T-cell (primary cell): Measurements from ENCODE around the gene NR1H2. TPM values are rescaled to one million over a fixed set of nuclear protein-coding genes. Genes with fewer than 3 reads are reported as not detected.
"Not testable (repeated sequence)": the region's sequence is repeated elsewhere in the genome, so short reads cannot be mapped to it uniquely, and the experiment has no call there.

ENCODE experiments used
- ATAC-seq, 4 experiments: fragments of 200-7000 bp in 3 of 4; fragments of 150-1000 bp in 1 of 4; cut with Tn5 transposase; replicated peaks in 1 of 4; 1 replicate in 3 of 4; 2 replicates in 1 of 4; pipeline ENCODE4 v1.10.0; 2021; ENCODE audit warnings: moderate library complexity in 3 of 4, mild to moderate bottlenecking in 2 of 4, moderate number of reproducible peaks in 1 of 4
- CTCF ChIA-PET, 2 donors: fragments of 300-600 bp; sonication (Branson Sonifier 250); formaldehyde crosslinking; loops; one replicate each; lab custom pipeline; 2022; ENCODE audit warnings: antibody characterized with exemption in 2 of 2; lab: Charles Lee
- POLR2A ChIA-PET, 2 donors: fragments of 300-600 bp; sonication (Branson Sonifier 250); formaldehyde crosslinking; loops; one replicate each; lab custom pipeline; 2022; ENCODE audit warnings: antibody characterized with exemption in 2 of 2; lab: Charles Lee
- DNase-seq, 35 experiments: peaks; one replicate each; pipeline versions ENCODE4 v3.0.0 to v3.0.0-alpha.2; 2013 to 2023
- H3K27ac ChIP-seq: one replicate; pipeline ENCODE4 v1.5.1; 2013; ENCODE audit warnings: low read length
- H3K27me3 ChIP-seq, 2 experiments: replicated peaks in 1 of 2; 1 replicate in 1 of 2; 2 replicates in 1 of 2; pipeline versions ENCODE4 v1.6.1 to v1.7.0; 2013; ENCODE audit warnings: low read length in 1 of 2, mixed read lengths in 1 of 2; ENCODE audit not compliant: control insufficient read depth in 2 of 2, insufficient read depth in 2 of 2; ENCODE audit errors: extremely low read depth in 1 of 2
- H3K36me3 ChIP-seq, 2 donors: 1 replicate in 1 of 2; 2 replicates in 1 of 2; pipeline versions ENCODE4 v1.6.1 to v1.7.0; 2013; ENCODE audit warnings: low read length in 1 of 2; ENCODE audit not compliant: control insufficient read depth in 2 of 2, insufficient read depth in 1 of 2; ENCODE audit errors: extremely low read depth in 1 of 2
- H3K4me1 ChIP-seq, 2 experiments: 1 replicate in 1 of 2; 2 replicates in 1 of 2; pipeline versions ENCODE4 v1.6.1 to v1.7.0; 2013; ENCODE audit warnings: low read length in 2 of 2, mixed read lengths in 1 of 2; ENCODE audit not compliant: insufficient read depth in 2 of 2, control insufficient read depth in 1 of 2; ENCODE audit errors: extremely low read depth in 1 of 2
- H3K4me3 ChIP-seq, 2 donors: 1 replicate in 1 of 2; 2 replicates in 1 of 2; pipeline versions ENCODE4 v1.5.1 to v1.7.0; 2013; ENCODE audit warnings: mild to moderate bottlenecking in 2 of 2, low read length in 1 of 2, moderate library complexity in 1 of 2; ENCODE audit not compliant: control insufficient read depth in 1 of 2; ENCODE audit errors: extremely low read depth in 1 of 2
- H3K9me3 ChIP-seq: 2 replicates; pipeline ENCODE4 v1.7.0; 2013
- H3K27ac Mint-ChIP-seq, 2 donors: one replicate each; pipeline ENCODE4 v1.8.0; 2020 to 2021; ENCODE audit warnings: mild to moderate bottlenecking in 2 of 2, mixed read lengths in 2 of 2
- H3K27me3 Mint-ChIP-seq, 2 donors: one replicate each; pipeline ENCODE4 v1.8.0; 2021 to 2022; ENCODE audit warnings: mixed read lengths in 2 of 2
- H3K36me3 Mint-ChIP-seq: one replicate; pipeline ENCODE4 v1.8.0; 2021; ENCODE audit warnings: mixed read lengths
- H3K4me1 Mint-ChIP-seq, 3 donors: one replicate each; pipeline ENCODE4 v1.8.0; 2020 to 2022; ENCODE audit warnings: mixed read lengths in 3 of 3, mild to moderate bottlenecking in 1 of 3
- H3K4me3 Mint-ChIP-seq, 3 donors: one replicate each; pipeline ENCODE4 v1.8.0; 2020 to 2022; ENCODE audit warnings: mild to moderate bottlenecking in 3 of 3, mixed read lengths in 3 of 3, moderate library complexity in 3 of 3
- H3K9me3 Mint-ChIP-seq, 3 donors: one replicate each; pipeline ENCODE4 v1.8.0; 2020 to 2022; ENCODE audit warnings: mixed read lengths in 3 of 3
- WGBS: methylation state at CpG from one replicate; pipeline ENCODE4 v1.1.5; 2013; ENCODE audit warnings: missing lambda C conversion rate; ENCODE audit not compliant: insufficient coverage; 5-methylcytosine and 5-hydroxymethylcytosine counted together
- total RNA-seq, 35 experiments: library from RNA in 6 of 35; stranded (reverse) in 6 of 35; fragments of 120-200 nt in 1 of 35; gene quantifications; one replicate each; pipeline versions ENCODE4 v1.2.1 to v1.2.4 and lab custom pipeline; 2013 to 2026

The NR1H2 gene
- total RNA-seq, 5 donors from 2014 or later (not counting 1 experiment from before 2014, with no cell fraction given) = 109 to 236 (median 117) TPM

GRCh38 chr19:50353487-50353880 is 22.8 kb upstream of the NR1H2 start:
- ATAC-seq = not testable (repeated sequence)

GRCh38 chr19:50356691-50357177 is 19.5 kb upstream of the NR1H2 start:
- Histone ChIP-seq H3K27ac (peak overlapping the region; percentile 94), H3K36me3 (no peaks in the 10 kb centered on the region), H3K9me3 (no peaks in the 10 kb centered on the region), H3K27me3 (no peaks in the 10 kb centered on the region), H3K4me1 (peaks cover 2 to 30% of the 10 kb centered on the region in 2 experiments), H3K4me3 (peak overlapping the region in 1 of 2 donors; percentile 71)
- ChIA-PET CTCF (interaction anchor here (0.6 to 1.4 kb wide), 12 partner anchors 9 to 427 kb away, joined by 3 to 10 read pairs (median 4); partner anchors contain the start of genes NAPSA (in 1 of the 2) and NR1H2 (in 1 of the 2)), POLR2A (interaction anchor here in 1 of 2 donors (1.3 kb wide), 1 partner anchor 19 kb away, joined by 3 read pairs; no protein-coding TSS in a partner anchor)
- peak overlapping the region in 1 of 2 donors; percentile 96 for H3K27ac Mint-ChIP-seq
- peaks cover 26 to 38% (median 34%) of the 10 kb centered on the region in 3 donors for H3K4me1 Mint-ChIP-seq
- WGBS = 0% methylated on average over 3 of the region's 13 CpGs
- no peaks in the 10 kb centered on the region for H3K36me3 Mint-ChIP-seq
- peaks cover 0 to 1% of the 10 kb centered on the region in 2 donors for H3K27me3 Mint-ChIP-seq
- ATAC-seq (no peak), DNase-seq (no peak)
- H3K9me3 Mint-ChIP-seq = no peaks in the 10 kb centered on the region
- H3K4me3 Mint-ChIP-seq = peak overlapping the region; percentile 90 to 93 (median 92)

More at GRCh38 chr19:50353487-50353880, 22.8 kb upstream of the NR1H2 start:
- H3K27ac ChIP-seq, H3K36me3 Mint-ChIP-seq, H3K4me3 ChIP-seq, DNase-seq, POLR2A ChIA-PET, H3K9me3 Mint-ChIP-seq, H3K4me3 Mint-ChIP-seq, H3K36me3 ChIP-seq, H3K9me3 ChIP-seq, H3K27ac Mint-ChIP-seq, H3K27me3 Mint-ChIP-seq: not testable (repeated sequence)
- Histone ChIP-seq H3K27me3 (peaks cover 0 to 13% of the 10 kb centered on the region in 2 experiments), H3K4me1 (peaks cover 0 to 11% of the 10 kb centered on the region in 2 experiments)
- peaks cover 4 to 12% (median 10%) of the 10 kb centered on the region in 3 donors for H3K4me1 Mint-ChIP-seq
- CTCF ChIA-PET = interaction anchor here (0.6 kb wide), 2 partner anchors 11 to 17 kb away, joined by 4 read pairs; no protein-coding TSS in a partner anchor
- WGBS = 90% methylated on average over 7 of the region's 7 CpGs

DNA sequence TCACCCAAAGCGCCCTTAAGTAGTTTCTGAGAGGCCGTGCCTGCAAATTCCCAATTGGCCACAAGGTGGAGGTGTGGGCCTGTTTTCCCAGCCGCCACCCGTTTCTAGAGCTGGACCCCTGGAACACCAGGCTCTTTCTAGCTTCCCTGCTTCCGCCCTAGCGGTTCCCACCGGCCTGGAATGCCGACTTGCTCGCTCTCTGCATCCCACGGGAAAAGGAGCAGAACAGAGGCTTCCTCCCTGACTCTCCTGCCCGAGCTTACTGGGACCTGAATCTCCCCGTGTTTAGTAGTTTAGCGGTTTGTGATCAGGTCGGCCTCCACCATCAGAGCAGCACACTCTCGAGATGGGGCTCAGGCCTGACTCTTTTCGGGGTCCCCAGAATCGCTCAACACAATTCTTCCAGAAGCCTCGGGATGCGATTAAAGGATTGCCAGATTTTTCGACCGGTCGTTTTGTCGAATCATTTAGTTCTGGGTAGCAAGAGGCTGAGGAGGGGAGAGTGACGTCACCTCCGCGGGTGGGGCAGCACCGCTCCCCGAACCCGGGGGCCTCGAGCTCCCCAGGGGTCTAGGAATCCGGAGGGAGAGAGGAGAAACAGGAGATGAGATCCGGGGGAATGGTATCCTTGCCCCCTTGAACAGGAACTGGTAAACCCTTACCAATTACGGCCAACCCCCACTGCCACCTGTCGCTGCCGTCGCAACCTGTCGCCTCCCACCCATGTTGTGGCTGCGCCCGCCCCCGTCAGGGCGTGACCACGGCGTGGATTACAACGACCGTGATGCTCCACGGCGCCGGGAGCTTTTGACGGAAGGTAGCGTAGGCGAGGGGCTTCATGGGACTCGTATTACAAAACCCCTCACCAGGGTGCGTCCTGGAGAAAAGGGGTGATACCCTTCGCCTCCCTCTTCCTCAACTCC is 18.8 kb upstream of the NR1H2 start:
- ChIA-PET CTCF (interaction anchor here (0.6 to 1.4 kb wide), 14 partner anchors 8 to 426 kb away, joined by 3 to 10 read pairs (median 5); partner anchors contain the start of genes NAPSA (in 1 of the 2) and NR1H2 (in 1 of the 2)), POLR2A (interaction anchor here in 1 of 2 donors (0.6 to 1.3 kb wide), 4 partner anchors 18 to 543 kb away, joined by 3 to 5 read pairs (median 3); partner anchors contain the start of genes NUP62 and POLD1)
- no peaks in the 10 kb centered on the region for H3K9me3 ChIP-seq
- Mint-ChIP-seq H3K27me3 (peaks cover 0 to 1% of the 10 kb centered on the region in 2 donors), H3K27ac (peak overlapping the region; percentile 96 to 97), H3K9me3 (no peaks in the 10 kb centered on the region), H3K36me3 (no peaks in the 10 kb centered on the region), H3K4me3 (peak overlapping the region; percentile 90 to 93 (median 92)), H3K4me1 (peaks cover 34 to 45% (median 40%) of the 10 kb centered on the region in 3 donors)
- peaks cover 2 to 30% of the 10 kb centered on the region in 2 experiments for H3K4me1 ChIP-seq
- WGBS = 2% methylated on average over 17 of the region's 54 CpGs
- ATAC-seq (peak; percentile 87 to 91 (median 88)), DNase-seq (peak; percentile 80 to 93 (median 87))
- H3K36me3 ChIP-seq = no peaks in the 10 kb centered on the region
- H3K27ac ChIP-seq = peak overlapping the region; percentile 94
- no peaks in the 10 kb centered on the region for H3K27me3 ChIP-seq
- H3K4me3 ChIP-seq = peak overlapping the region; percentile 71 to 83

DNA sequence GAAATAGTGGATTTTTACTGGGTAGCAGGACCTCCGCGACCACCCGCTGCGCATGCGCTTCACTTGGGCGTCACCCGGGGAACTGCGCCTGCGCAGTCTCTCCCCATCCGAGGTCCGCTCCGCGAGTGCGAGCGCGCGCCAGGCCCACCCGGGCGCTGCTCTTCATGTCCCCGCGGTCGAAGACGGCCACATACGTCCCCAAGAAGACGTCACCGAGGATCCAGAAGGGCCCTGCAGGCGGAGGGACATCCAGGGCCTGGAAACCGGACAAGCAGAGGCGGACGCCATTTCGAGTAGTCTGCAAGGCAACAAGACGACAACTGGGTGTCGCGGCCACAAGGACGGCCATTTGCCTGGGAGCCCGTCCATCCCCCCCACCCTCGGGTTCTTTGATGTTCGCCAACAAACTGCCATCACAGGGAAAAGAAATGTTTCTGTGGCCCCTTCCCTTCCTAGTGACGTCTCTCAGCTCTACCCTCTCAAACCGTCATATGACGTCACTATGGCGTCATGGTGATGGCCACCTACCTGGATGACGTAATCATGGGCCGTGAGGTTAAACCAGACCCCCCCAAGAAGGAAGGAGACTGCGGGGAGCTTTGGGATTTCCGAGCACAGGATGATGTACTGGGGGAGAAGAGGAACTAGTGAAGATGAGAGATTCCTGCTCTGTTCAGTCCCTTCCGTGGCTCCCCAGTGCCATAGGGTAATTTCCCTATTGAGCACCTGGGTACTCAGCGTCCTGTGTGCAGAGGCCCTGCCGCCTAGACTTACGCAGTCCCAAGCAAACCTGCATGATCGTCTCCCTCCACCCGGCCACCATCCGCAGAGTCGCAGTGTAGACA is 17.6 kb upstream of the NR1H2 start:
- ChIA-PET POLR2A (interaction anchor here in 1 of 2 donors (0.8 kb wide), 1 partner anchor 25 kb away, joined by 3 read pairs; the partner anchor contains the start of gene POLD1), CTCF (no interaction called here)
- peak; percentile 28 to 38 (median 32) for ATAC-seq
- Mint-ChIP-seq H3K9me3 (no peaks in the 10 kb centered on the region), H3K4me1 (peaks cover 44 to 56% (median 51%) of the 10 kb centered on the region in 3 donors), H3K4me3 (peak overlapping the region; percentile 90 to 93 (median 92)), H3K27me3 (peaks cover 0 to 1% of the 10 kb centered on the region in 2 donors), H3K27ac (peak overlapping the region; percentile 96 to 97), H3K36me3 (no peaks in the 10 kb centered on the region)
- Histone ChIP-seq H3K36me3 (no peaks in the 10 kb centered on the region), H3K27ac (peak overlapping the region; percentile 94), H3K4me1 (peaks cover 9 to 41% of the 10 kb centered on the region in 2 experiments), H3K27me3 (no peaks in the 10 kb centered on the region), H3K9me3 (no peaks in the 10 kb centered on the region), H3K4me3 (peak overlapping the region; percentile 71 to 83)
- DNase-seq = peak; percentile 30 to 87 (median 66)
- WGBS = 32% methylated on average over 46 of the region's 54 CpGs

GRCh38 chr19:50359328-50359818 is 16.9 kb upstream of the NR1H2 start:
- no peaks in the 10 kb centered on the region for H3K36me3 ChIP-seq
- Mint-ChIP-seq H3K27me3 (peaks cover 0 to 1% of the 10 kb centered on the region in 2 donors), H3K4me3 (peak overlapping the region; percentile 90 to 93 (median 92)), H3K9me3 (no peaks in the 10 kb centered on the region), H3K36me3 (no peaks in the 10 kb centered on the region), H3K27ac (peak overlapping the region in 1 of 2 donors; percentile 97), H3K4me1 (peaks cover 48 to 62% (median 56%) of the 10 kb centered on the region in 3 donors)
- no peak for ATAC-seq
- H3K9me3 ChIP-seq = no peaks in the 10 kb centered on the region
- no peak overlapping the region for H3K4me3 ChIP-seq
- DNase-seq = peak in 1 of 35 experiments; percentile 31
- ChIA-PET CTCF (no interaction called here), POLR2A (no interaction called here)
- peaks cover 12 to 48% of the 10 kb centered on the region in 2 experiments for H3K4me1 ChIP-seq
- no peak overlapping the region for H3K27ac ChIP-seq
- H3K27me3 ChIP-seq = no peaks in the 10 kb centered on the region
- 71% methylated on average over 4 of the region's 11 CpGs for WGBS
